HG03521 (cell line): Measurements from ENCODE around the gene SMKR1.
"Not testable (repeated sequence)": the region's sequence is repeated elsewhere in the genome, so short reads cannot be mapped to it uniquely, and the experiment has no call there.

Source experiments
- ATAC-seq: cut with Tn5 transposase; IDR thresholded peaks from one replicate; pipeline ENCODE4 v1.9.1; 2021; ENCODE audit warnings: mild to moderate bottlenecking, moderate library complexity; ENCODE audit not compliant: unreplicated experiment

The SMKR1 gene

GRCh38 chr7:129524405-129524804 is 22.1 kb downstream of the SMKR1 start:
- ATAC-seq, result not testable (repeated sequence)

GRCh38 chr7:129525225-129525862 is 23.0 kb downstream of the SMKR1 start:
- no peak for ATAC-seq

GRCh38 chr7:129529643-129530042 is 27.3 kb downstream of the SMKR1 start:
- no peak for ATAC-seq

GRCh38 chr7:129530795-129531391 is 28.6 kb downstream of the SMKR1 start:
- ATAC-seq, result no peak

GRCh38 chr7:129531721-129532120 is 29.4 kb downstream of the SMKR1 start:
- ATAC-seq, result no peak

- ATAC-seq, result no peak
These were observed 30.0 kb downstream of the SMKR1 start for GRCh38 chr7:129532375-129532774.

- ATAC-seq, result not testable (repeated sequence)
These were observed 32.4 kb downstream of the SMKR1 start for GRCh38 chr7:129534558-129535274.

GRCh38 chr7:129535896-129536295 is 33.6 kb downstream of the SMKR1 start:
- no peak for ATAC-seq

GRCh38 chr7:129536323-129536722 is 34.0 kb downstream of the SMKR1 start:
- no peak for ATAC-seq

- ATAC-seq, result no peak
These were observed 36.5 kb downstream of the SMKR1 start for GRCh38 chr7:129538790-129539189.

GRCh38 chr7:129540340-129540739 is 38.0 kb downstream of the SMKR1 start:
- ATAC-seq, result no peak

GRCh38 chr7:129544700-129545099 is 42.4 kb downstream of the SMKR1 start:
- no peak for ATAC-seq

- ATAC-seq, result no peak
These were observed 48.5 kb downstream of the SMKR1 start for GRCh38 chr7:129550693-129551360.

- no peak for ATAC-seq
These were observed 51.6 kb downstream of the SMKR1 start for GRCh38 chr7:129553899-129554461.

GRCh38 chr7:129556607-129557133 is 54.3 kb downstream of the SMKR1 start:
- ATAC-seq, result no peak

GRCh38 chr7:129557686-129558481 is 55.6 kb downstream of the SMKR1 start:
- ATAC-seq, result no peak

GRCh38 chr7:129559564-129559963 is 57.2 kb downstream of the SMKR1 start:
- no peak for ATAC-seq

- ATAC-seq, result no peak
These were observed 58.5 kb downstream of the SMKR1 start for GRCh38 chr7:129560831-129561230.

GRCh38 chr7:129561677-129562359 is 59.5 kb downstream of the SMKR1 start:
- ATAC-seq, result no peak
